H1 (cell line): ENCODE measurements around the gene BSN. TPM values are rescaled to one million over a fixed set of nuclear protein-coding genes. Genes with fewer than 3 reads are reported as not detected.

Experiments
- BACH1 ChIP-seq: IDR thresholded peaks from 2 replicates; pipeline ENCODE4 v1.6.1; 2012; ENCODE audit warnings: low read length, improper control_type of control experiment
- BCL11A ChIP-seq, 2 experiments: IDR thresholded peaks; one replicate each; pipeline ENCODE4 v1.6.1; 2011; ENCODE audit warnings: low read depth in 2 of 2, low read length in 2 of 2, mild to moderate bottlenecking in 2 of 2
- CBX5 ChIP-seq: fragments of 300-800, 300-1000 bp; sonication (generic); IDR thresholded peaks from 2 replicates; pipeline ENCODE4 v1.7.1; 2016; ENCODE audit warnings: antibody characterized with exemption, low read length, low read depth
- CBX8 ChIP-seq: fragments of 300-800, 300-1000 bp; sonication (generic); IDR thresholded peaks from 2 replicates; pipeline ENCODE4 v1.7.1; 2016; ENCODE audit warnings: low read depth, low read length, borderline replicate concordance
- CHD1 ChIP-seq: IDR thresholded peaks from 2 replicates; pipeline ENCODE4 v1.6.1; 2012; ENCODE audit warnings: low read depth, low read length, improper control_type of control experiment
- CREB1 ChIP-seq: IDR thresholded peaks from 2 replicates; pipeline ENCODE4 v1.6.1; 2012; ENCODE audit warnings: inconsistent platforms
- EGR1 ChIP-seq: IDR thresholded peaks from 2 replicates; pipeline ENCODE4 v1.6.1; 2011; ENCODE audit warnings: low read depth, low read length, borderline replicate concordance
- EZH2 ChIP-seq: fragments of 200-600 bp; sonication (generic); IDR thresholded peaks from 2 replicates; pipeline ENCODE4 v1.7.1; 2012; ENCODE audit warnings: low read depth, mild to moderate bottlenecking, moderate library complexity, low read length, inconsistent platforms; ENCODE audit not compliant: severe bottlenecking
- FOSL1 ChIP-seq: IDR thresholded peaks from 2 replicates; pipeline ENCODE4 v1.6.1; 2011; ENCODE audit warnings: mild to moderate bottlenecking, low read depth, low read length, moderate library complexity; ENCODE audit not compliant: insufficient read depth
- JUND ChIP-seq: IDR thresholded peaks from 2 replicates; pipeline ENCODE4 v1.6.1; 2011; ENCODE audit warnings: mild to moderate bottlenecking, improper control_type of control experiment, low read length
- KDM1A ChIP-seq: fragments of 200-600, 300-600 bp; sonication (generic); IDR thresholded peaks from 2 replicates; pipeline ENCODE4 v1.7.1; 2016; ENCODE audit warnings: mild to moderate bottlenecking, low read length, borderline replicate concordance
- KDM4A ChIP-seq: IDR thresholded peaks from one replicate; pipeline ENCODE4 v1.7.1; 2012; ENCODE audit warnings: low read depth, mild to moderate bottlenecking, moderate library complexity, low read length, inconsistent platforms; ENCODE audit not compliant: severe bottlenecking
- MAX ChIP-seq: IDR thresholded peaks from 2 replicates; pipeline ENCODE4 v1.6.1; 2012; ENCODE audit warnings: inconsistent platforms
- NRF1 ChIP-seq: IDR thresholded peaks from 2 replicates; pipeline ENCODE4 v1.6.1; 2011; ENCODE audit warnings: mild to moderate bottlenecking, low read depth, low read length, improper control_type of control experiment
- RAD21 ChIP-seq, 2 experiments: IDR thresholded peaks in 1 of 2; conservative IDR thresholded peaks in 1 of 2; 2 replicates each; pipeline ENCODE4 v1.6.1; 2011; ENCODE audit warnings: low read depth in 2 of 2, low read length in 2 of 2, improper control_type of control experiment in 1 of 2, inconsistent platforms in 1 of 2, mild to moderate bottlenecking in 1 of 2, moderate library complexity in 1 of 2
- RBBP5 ChIP-seq: IDR thresholded peaks from 2 replicates; pipeline ENCODE4 v1.7.1; 2012; ENCODE audit warnings: low read depth, mild to moderate bottlenecking, inconsistent platforms, low read length, moderate library complexity, borderline replicate concordance
- RFX5 ChIP-seq: IDR thresholded peaks from 2 replicates; pipeline ENCODE4 v1.6.1; 2011; ENCODE audit warnings: low read depth, low read length, improper control_type of control experiment, borderline replicate concordance
- SIX5 ChIP-seq: IDR thresholded peaks from 2 replicates; pipeline ENCODE4 v1.6.1; 2011; ENCODE audit warnings: mild to moderate bottlenecking, low read depth, low read length
- SP4 ChIP-seq: IDR thresholded peaks from 2 replicates; pipeline ENCODE4 v1.6.1; 2012; ENCODE audit warnings: low read length, inconsistent platforms
- TAF1 ChIP-seq: IDR thresholded peaks from 2 replicates; pipeline ENCODE4 v1.6.1; 2011; ENCODE audit warnings: mild to moderate bottlenecking, low read depth, low read length
- TAF7 ChIP-seq: optimal IDR thresholded peaks from 2 replicates; pipeline ENCODE3; 2011; ENCODE audit warnings: low read depth, mild to moderate bottlenecking, inconsistent platforms, low read length, moderate library complexity, borderline replicate concordance
- TCF12 ChIP-seq: IDR thresholded peaks from 2 replicates; pipeline ENCODE4 v1.6.1; 2011; ENCODE audit warnings: low read depth, mild to moderate bottlenecking, low read length
- TEAD4 ChIP-seq: IDR thresholded peaks from 2 replicates; pipeline ENCODE4 v1.6.1; 2012; ENCODE audit warnings: low read depth, low read length, inconsistent platforms, mixed read lengths
- polyA plus RNA-seq, 7 experiments: library from polyadenylated mRNA; depleted of rRNA in 3 of 7; stranded (reverse) in 5 of 7; unstranded in 2 of 7; fragments of >200 nt in 5 of 7; fragments of 200-250 nt in 2 of 7; gene quantifications; 1 replicate in 5 of 7; 2 replicates in 1 of 7; 4 replicates in 1 of 7; pipeline versions ENCODE4 v1.2.1 to v1.2.3, GENCODE V29; 2011 to 2013; ENCODE audit warnings: missing spikeins in 2 of 7, mixed read lengths in 2 of 7
- total RNA-seq: library from RNA; stranded (reverse); fragmentation: NEBNext Ultra II Directional; extraction: Animal tissue kit (Norgen Biotek cat#: 25700); gene quantifications from 2 replicates; pipeline ENCODE4 v1.2.1, GENCODE V29; 2021

The BSN gene
- total and polyA plus RNA-seq, 2 of the 8 experiments (the other 6 are each of a cell fraction or from before 2014, with no cell fraction given), result 0.60 to 3.0 TPM

- TF ChIP-seq RFX5 (no peak), KDM1A (no peak; the same call in 1 of the 2 replicates), MAX (peak; percentile 59), SIX5 (no peak), TCF12 (no peak), CBX8 (no peak), TAF7 (no peak), NRF1 (no peak), BCL11A (IDR thresholded peaks at IDR 0.05; ENCODE audit: low read depth in 2 of 2, low read length in 2 of 2) (no peak), FOSL1 (no peak), CREB1 (peak; percentile 24; the same call in 1 of the 2 replicates), KDM4A (peak; percentile 72), BACH1 (no peak; the same call in none of the 2 replicates), JUND (no peak), EZH2 (no peak), EGR1 (no peak), RAD21 (IDR thresholded peaks at IDR 0.05 in 1 of 2, conservative IDR thresholded peaks at IDR 0.05 in 1 of 2; ENCODE audit: low read depth in 2 of 2, low read length in 2 of 2) (no peak), TEAD4 (peak; percentile 66), CBX5 (no peak), SP4 (peak; percentile 84; the same call in 1 of the 2 replicates), TAF1 (peak; percentile 60), RBBP5 (0 out of 2 replicates have a peak, but pooled peaks have one; percentile 6), CHD1 (no peak)
These were observed 119.6 kb downstream of the BSN start, which contains the start of gene APEH (continued) for GRCh38 chr3:49673715-49674496.
